ENCODE measurements around the gene CSRNP2.

DNA sequence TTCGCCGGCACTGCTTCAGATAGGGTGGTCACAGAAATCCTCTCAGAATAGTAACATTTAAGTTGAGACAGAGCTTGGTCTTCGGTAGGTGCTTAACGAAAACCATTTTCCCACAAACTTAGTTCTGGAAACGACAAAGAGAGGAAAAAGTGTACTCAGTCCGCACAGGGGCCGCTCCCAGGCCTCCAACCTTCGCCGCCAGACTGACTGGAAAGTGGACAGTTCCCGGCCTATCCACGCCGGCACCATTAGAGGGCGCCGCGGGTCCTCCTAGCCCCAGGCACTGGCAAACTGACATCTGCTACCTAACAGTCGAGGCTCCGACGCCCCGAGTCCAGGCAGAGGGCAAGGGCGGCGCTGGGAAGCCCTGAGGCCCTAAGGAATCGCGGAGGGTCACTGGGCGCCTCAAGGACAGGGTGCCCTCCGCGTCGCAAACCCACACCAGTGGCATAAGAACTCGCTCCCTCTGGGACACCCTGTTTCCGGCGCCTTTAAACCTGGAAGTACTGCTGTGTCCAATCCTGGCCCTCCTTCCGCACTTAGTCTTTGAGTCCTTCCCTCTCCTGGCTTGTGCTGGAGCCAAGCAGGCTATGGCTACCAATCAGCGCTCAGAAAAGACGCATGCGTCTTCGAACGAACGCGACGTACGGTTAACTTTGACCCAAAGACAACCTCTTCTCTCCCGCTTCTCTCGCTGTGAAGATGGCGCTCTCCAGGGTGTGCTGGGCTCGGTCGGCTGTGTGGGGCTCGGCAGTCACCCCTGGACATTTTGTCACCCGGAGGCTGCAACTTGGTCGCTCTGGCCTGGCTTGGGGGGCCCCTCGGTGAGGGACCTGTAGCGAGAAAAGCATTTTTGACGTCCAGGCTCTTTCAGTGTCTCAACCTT, 35.5 kb downstream of the CSRNP2 start, which contains the start of gene LETMD1:
- TF ChIP-seq, protein P1, sequence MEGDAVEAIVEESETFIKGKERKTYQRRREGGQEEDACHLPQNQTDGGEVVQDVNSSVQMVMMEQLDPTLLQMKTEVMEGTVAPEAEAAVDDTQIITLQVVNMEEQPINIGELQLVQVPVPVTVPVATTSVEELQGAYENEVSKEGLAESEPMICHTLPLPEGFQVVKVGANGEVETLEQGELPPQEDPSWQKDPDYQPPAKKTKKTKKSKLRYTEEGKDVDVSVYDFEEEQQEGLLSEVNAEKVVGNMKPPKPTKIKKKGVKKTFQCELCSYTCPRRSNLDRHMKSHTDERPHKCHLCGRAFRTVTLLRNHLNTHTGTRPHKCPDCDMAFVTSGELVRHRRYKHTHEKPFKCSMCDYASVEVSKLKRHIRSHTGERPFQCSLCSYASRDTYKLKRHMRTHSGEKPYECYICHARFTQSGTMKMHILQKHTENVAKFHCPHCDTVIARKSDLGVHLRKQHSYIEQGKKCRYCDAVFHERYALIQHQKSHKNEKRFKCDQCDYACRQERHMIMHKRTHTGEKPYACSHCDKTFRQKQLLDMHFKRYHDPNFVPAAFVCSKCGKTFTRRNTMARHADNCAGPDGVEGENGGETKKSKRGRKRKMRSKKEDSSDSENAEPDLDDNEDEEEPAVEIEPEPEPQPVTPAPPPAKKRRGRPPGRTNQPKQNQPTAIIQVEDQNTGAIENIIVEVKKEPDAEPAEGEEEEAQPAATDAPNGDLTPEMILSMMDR (IDR thresholded peaks at IDR 0.05) = peak; percentile 88 to 97 (median 92)
- TF ChIP-seq POLR2A (IDR thresholded peaks at IDR 0.05) = peak; percentile 6 to 64

All from uterus (tissue), 2 donors.